Astrocyte (in vitro differentiated cells and primary cell): ENCODE results near the gene MIS18A. TPM values are rescaled to one million over a fixed set of nuclear protein-coding genes. Genes with fewer than 3 reads are reported as not detected.

ENCODE experiments used
- DNase-seq: peaks from one replicate; pipeline ENCODE4 v3.0.0-alpha.2; 2010; ENCODE audit warnings: low read depth
- FAIRE-seq: peaks from 2 replicates; lab custom pipeline; 2011; peaks lifted over from hg19 to GRCh38; lab: Jason Lieb, UNC
- H2AFZ ChIP-seq: 2 replicates; pipeline ENCODE4 v1.6.0; 2012; ENCODE audit warnings: low read depth, low read length, inconsistent platforms
- H3K27ac ChIP-seq: 2 replicates; pipeline ENCODE4 v1.5.1; 2011; ENCODE audit warnings: low read depth, low read length, inconsistent platforms
- H3K27me3 ChIP-seq: 2 replicates; pipeline ENCODE4 v1.6.0; 2011; ENCODE audit warnings: low read length, inconsistent platforms; ENCODE audit not compliant: insufficient read depth
- H3K36me3 ChIP-seq: 2 replicates; pipeline ENCODE4 v1.5.1; 2011; ENCODE audit warnings: low read length, inconsistent platforms; ENCODE audit not compliant: insufficient read depth
- H3K4me1 ChIP-seq: 2 replicates; pipeline ENCODE4 v1.5.1; 2011; ENCODE audit warnings: low read length, inconsistent platforms; ENCODE audit not compliant: insufficient read depth
- H3K4me2 ChIP-seq: 2 replicates; pipeline ENCODE4 v1.6.0; 2012; ENCODE audit warnings: low read length, inconsistent platforms
- H3K4me3 ChIP-seq: 2 replicates; pipeline ENCODE4 v1.5.1; 2011; ENCODE audit warnings: low read depth, mild to moderate bottlenecking, low read length, inconsistent platforms; ENCODE audit not compliant: insufficient read depth
- H3K79me2 ChIP-seq: 2 replicates; pipeline ENCODE4 v1.6.0; 2012; ENCODE audit warnings: mild to moderate bottlenecking, low read length, inconsistent platforms; ENCODE audit not compliant: insufficient read depth
- H3K9ac ChIP-seq: 2 replicates; pipeline ENCODE4 v1.6.0; 2012; ENCODE audit warnings: mild to moderate bottlenecking, low read length, inconsistent platforms
- H3K9me3 ChIP-seq: 2 replicates; pipeline ENCODE4 v1.5.1; 2012; ENCODE audit warnings: low read depth, mild to moderate bottlenecking, low read length, inconsistent platforms; ENCODE audit not compliant: insufficient read depth
- H4K20me1 ChIP-seq: 2 replicates; pipeline ENCODE4 v1.6.0; 2012; ENCODE audit warnings: low read length, inconsistent platforms; ENCODE audit not compliant: insufficient read depth
- H3K27ac Mint-ChIP-seq: one replicate; pipeline ENCODE4 v1.8.0; 2021; ENCODE audit warnings: mild to moderate bottlenecking, mixed read lengths; ENCODE audit not compliant: unreplicated experiment
- H3K27me3 Mint-ChIP-seq: one replicate; pipeline ENCODE4 v1.8.0; 2021; ENCODE audit warnings: low read depth, mixed read lengths; ENCODE audit not compliant: unreplicated experiment
- H3K36me3 Mint-ChIP-seq: one replicate; pipeline ENCODE4 v1.8.0; 2021; ENCODE audit warnings: low read depth, mixed read lengths; ENCODE audit not compliant: unreplicated experiment
- H3K4me1 Mint-ChIP-seq: one replicate; pipeline ENCODE4 v1.8.0; 2021; ENCODE audit warnings: low read depth, mixed read lengths; ENCODE audit not compliant: unreplicated experiment
- H3K4me3 Mint-ChIP-seq: one replicate; pipeline ENCODE4 v1.8.0; 2021; ENCODE audit warnings: mild to moderate bottlenecking, moderate library complexity, mixed read lengths; ENCODE audit not compliant: unreplicated experiment
- H3K9me3 Mint-ChIP-seq: one replicate; pipeline ENCODE4 v1.8.0; 2021; ENCODE audit warnings: mild to moderate bottlenecking, mixed read lengths; ENCODE audit not compliant: unreplicated experiment
- CTCF ChIP-seq: IDR thresholded peaks from 2 replicates; pipeline ENCODE4 v1.5.1; 2011; ENCODE audit warnings: low read depth, mild to moderate bottlenecking, inconsistent platforms, low read length, moderate library complexity; ENCODE audit not compliant: insufficient read depth
- EZH2 ChIP-seq: IDR thresholded peaks from 2 replicates; pipeline ENCODE4 v1.6.1; 2012; ENCODE audit warnings: mild to moderate bottlenecking, low read length, inconsistent platforms; ENCODE audit not compliant: insufficient read depth
- total RNA-seq: library from RNA; stranded (reverse); gene quantifications from 2 replicates; pipeline ENCODE4 v1.2.1, GENCODE V29; 2021

Gene MIS18A
- total RNA-seq, 1 donor from 2014 or later: 8.0 TPM

- Mint-ChIP-seq H3K4me3 (no peak overlapping the region), H3K27ac (no peak overlapping the region), H3K4me1 (no peaks in the 10 kb centered on the region), H3K27me3 (no peaks in the 10 kb centered on the region), H3K36me3 (no peaks in the 10 kb centered on the region), H3K9me3 (peaks cover 5% of the 10 kb centered on the region)
- peak overlapping the region; percentile 1 for H3K4me2 ChIP-seq
- TF ChIP-seq EZH2 (no peak), CTCF (no peak)
- no peaks in the 10 kb centered on the region for H3K36me3 ChIP-seq
- H3K79me2 ChIP-seq: no peaks in the 10 kb centered on the region
- FAIRE-seq: no peak
- peak; percentile 52 for DNase-seq
- peaks cover 4% of the 10 kb centered on the region for H3K4me1 ChIP-seq
- no peaks in the 10 kb centered on the region for H4K20me1 ChIP-seq
- H3K9ac ChIP-seq: no peak overlapping the region
- no peak overlapping the region for H3K4me3 ChIP-seq
- H3K9me3 ChIP-seq: no peaks in the 10 kb centered on the region
- peaks cover 3% of the 10 kb centered on the region for H3K27me3 ChIP-seq
- no peak overlapping the region for H2AFZ ChIP-seq
- H3K27ac ChIP-seq: no peak overlapping the region
These were observed 45.7 kb downstream of the MIS18A start for GRCh38 chr21:32233055-32233546.

GRCh38 chr21:32226444-32226843 is 52.4 kb downstream of the MIS18A start:
- Histone ChIP-seq H2AFZ (no peak overlapping the region), H3K79me2 (no peaks in the 10 kb centered on the region), H3K27ac (no peak overlapping the region), H4K20me1 (no peaks in the 10 kb centered on the region), H3K4me3 (no peak overlapping the region), H3K36me3 (no peaks in the 10 kb centered on the region), H3K9me3 (no peaks in the 10 kb centered on the region), H3K4me2 (no peak overlapping the region), H3K27me3 (peaks cover 3% of the 10 kb centered on the region), H3K9ac (no peak overlapping the region), H3K4me1 (no peaks in the 10 kb centered on the region)
- DNase-seq: no peak
- no peak for FAIRE-seq
- no peaks in the 10 kb centered on the region for H3K4me1 Mint-ChIP-seq
- no peaks in the 10 kb centered on the region for H3K27me3 Mint-ChIP-seq
- H3K36me3 Mint-ChIP-seq: no peaks in the 10 kb centered on the region
- H3K27ac Mint-ChIP-seq: no peak overlapping the region
- H3K9me3 Mint-ChIP-seq: peaks cover 4% of the 10 kb centered on the region
- no peak overlapping the region for H3K4me3 Mint-ChIP-seq
- TF ChIP-seq EZH2 (no peak), CTCF (no peak)

Other genes with a start within 250 kb of the MIS18A start
- not detected in 2 replicates for gene MRAP, start 19.8 kb upstream of the MIS18A start, total RNA-seq
- gene URB1, start 114.0 kb upstream of the MIS18A start, total RNA-seq: 17.8 and 19.2 TPM in 2 replicates
- not detected in 2 replicates for gene EVA1C, start 133.7 kb upstream of the MIS18A start, total RNA-seq